Measurements from ENCODE around the gene NR3C1.

The NR3C1 gene

DNA sequence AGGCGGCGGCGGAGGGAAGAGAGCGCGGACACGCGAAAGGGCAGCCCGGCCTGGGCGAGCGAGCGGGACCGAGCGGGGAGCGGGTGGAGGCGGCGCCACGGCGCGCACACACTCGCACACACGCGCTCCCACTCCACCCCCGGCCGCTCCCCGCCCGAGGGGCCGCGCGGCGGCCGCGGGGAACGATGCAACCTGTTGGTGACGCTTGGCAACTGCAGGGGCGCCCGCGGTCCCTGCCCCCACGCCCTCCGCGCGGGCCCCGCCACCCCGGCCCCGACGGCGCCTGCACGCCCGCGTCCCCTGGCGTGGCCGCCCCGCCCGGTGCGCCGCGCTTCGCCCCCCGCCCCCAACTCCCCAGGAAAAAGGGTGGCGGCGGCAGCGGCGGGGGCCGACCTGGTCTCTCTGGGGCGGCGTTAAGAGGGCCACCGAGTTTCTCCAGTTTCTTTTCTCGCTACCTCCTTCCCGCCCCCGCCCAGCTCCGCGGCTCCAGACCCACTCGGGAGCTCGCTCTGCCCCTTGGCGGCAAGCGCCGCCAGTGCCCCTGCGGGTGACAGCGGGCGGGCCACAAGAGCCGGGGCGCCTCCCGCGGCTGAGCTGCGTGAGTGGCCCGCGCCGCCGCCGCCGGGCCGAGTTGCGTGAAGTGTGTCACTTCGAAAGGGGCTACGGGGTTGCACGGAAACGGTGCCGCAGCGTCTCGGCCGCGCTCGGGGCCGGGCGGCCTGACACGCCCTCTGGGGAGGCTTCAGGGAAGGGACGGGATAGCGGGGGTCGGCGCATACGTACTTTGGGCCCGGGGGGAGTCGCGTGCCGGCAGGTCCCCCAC, at the start of gene NR3C1:
TSS of gene NR3C1 (minus strand) at position 94 of the 823 bp plus-strand sequence. CDS start 2,847 bp downstream, outside the sequence.
- peak; percentile 84 for DNase-seq

DNA sequence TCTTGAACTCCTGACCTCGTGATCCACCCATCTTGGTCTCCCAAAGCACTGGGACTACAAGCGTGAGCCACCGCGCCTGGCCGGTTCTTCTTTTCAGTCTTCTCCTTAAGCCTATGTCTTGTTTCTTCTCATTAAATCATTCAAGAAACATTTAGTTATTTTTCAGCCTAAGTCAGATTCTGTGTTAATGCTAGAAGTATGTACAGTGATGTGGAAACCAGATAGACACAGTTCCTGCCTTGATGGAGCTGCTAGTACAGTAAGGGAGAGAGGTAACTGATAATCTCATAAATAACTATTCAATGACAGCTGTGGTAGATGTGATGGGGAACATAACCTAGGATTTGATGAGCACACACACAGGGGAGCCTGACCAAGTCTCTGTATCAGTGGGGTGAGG, 46.3 kb upstream of the NR3C1 start:
- DNase-seq, result no peak

DNA sequence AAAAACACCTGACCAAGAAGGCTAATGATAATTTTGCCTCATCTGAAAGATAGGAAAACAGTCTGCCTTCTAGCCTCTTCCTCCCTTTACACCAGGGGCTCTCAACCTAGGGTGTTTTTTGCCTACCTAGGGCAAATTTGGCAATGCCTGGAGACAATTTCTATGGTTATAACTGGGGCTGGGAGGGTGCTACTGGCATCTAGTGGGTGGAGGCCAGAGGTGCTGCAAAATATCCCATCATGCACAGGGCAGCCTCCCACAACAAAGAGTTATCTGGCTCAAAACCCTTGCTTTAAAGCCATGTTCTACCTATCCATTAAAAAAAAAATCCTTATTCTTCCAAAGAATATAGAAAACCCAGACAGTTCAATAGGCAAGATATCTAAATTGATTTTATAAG, 45.0 kb upstream of the NR3C1 start:
- no peak for DNase-seq

DNA sequence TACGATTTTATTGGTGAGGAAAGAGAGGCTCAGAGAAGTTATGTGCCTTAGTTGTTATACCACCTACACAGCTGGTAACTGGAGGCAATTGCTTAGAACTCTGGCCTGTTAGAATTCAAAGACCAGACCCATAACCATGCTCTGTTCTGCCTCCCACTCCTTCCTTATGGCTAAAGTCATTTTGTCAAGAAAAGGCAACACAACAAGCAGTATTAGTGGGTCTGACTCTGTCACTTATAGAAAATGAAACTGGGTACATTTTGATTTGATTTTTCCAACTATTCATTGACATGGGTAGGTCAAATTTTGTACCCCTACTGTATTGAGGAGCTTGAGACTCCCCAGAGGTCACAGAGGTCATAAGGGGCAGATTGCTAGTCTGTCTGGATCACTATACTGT, 44.5 kb upstream of the NR3C1 start:
- no peak for DNase-seq

DNA sequence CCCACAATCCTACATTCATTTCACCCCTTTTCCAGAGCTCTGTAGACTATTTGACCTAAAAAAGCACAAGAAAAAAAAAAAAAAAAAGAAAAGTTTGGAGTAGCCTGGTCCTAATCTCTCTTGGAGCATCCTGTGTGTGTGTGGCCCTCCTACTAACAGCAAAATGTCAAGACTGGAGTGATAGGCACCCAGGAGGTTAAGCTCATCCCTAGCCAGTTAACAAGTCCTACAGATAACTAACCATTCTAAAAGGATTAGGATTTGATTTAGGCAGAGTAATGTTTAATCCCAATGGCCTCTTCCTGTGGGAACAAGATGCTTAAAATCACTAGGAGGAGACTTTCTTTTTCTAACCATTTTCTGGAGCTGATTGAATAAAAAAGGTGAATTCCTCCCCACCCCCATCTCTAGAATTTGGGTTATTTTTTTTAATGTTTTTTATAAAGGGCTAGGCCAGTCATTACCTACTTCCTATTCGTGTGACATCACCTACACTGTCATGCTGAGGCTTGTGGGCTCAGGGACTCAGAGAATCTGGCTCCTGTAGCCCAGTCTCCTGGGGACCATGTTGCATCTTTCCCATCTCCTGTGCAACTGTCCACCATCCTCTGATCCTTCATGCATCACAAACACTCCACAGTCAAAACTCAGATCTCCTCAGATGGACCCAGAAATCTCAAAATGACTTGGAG, 43.2 kb upstream of the NR3C1 start:
- DNase-seq, result peak; percentile 21

DNA sequence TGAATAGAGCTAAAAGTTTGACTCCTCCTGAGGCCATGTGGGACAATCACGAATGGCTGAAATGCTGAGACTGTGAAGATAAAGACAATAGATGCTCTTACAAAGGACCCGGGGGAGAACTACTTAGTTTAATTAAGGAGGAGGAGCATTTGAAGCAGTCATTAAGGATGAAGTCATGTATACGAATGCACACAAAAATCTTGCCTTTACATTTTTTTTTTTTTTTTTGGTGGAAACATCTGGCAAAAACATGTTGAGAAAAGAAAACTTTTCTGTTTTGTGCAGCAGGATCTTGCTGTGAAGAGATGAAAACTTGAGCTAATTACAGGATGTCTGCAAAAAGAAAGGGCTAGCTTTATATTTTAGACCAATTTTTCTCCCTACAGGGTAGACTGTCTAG, 42.3 kb upstream of the NR3C1 start:
- no peak for DNase-seq

DNA sequence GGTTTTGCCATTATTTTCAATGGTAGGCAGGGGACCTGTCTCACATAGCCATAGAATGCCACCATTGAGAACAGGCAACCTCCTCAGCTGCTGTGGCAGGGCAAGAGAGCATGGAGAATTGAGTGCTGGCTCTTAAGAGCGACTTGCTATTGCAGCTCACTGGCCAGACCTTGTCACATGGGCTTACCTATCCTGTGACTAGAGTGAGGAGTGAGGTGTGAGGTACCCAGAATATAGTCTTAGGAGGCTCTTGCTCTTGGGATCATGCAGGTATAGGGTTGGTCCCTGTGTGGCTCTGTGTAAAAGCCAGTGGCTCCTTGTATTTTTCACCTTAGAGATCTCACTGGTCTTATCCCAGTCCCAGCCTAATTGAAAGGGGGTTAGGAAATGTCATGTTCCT, 39.8 kb upstream of the NR3C1 start:
- DNase-seq, result no peak

DNA sequence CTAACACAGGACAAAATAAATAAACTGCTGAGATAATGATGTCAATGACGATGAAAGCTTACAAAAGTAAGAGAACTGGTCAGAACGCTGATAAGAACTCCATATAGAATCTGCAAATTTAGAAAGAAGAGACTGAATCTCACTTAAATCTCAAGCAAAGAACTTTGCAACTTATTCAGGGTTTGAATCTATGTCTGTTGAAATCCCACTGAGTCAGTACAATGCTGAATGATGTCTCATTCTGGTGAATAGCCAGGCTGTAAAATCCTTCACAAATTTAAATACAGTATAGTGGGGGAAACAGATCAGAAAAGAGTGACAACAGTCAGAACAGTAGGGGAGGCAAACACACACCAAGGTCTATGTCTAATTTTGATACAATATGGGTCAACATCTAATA, 38.9 kb upstream of the NR3C1 start:
- no peak for DNase-seq

DNA sequence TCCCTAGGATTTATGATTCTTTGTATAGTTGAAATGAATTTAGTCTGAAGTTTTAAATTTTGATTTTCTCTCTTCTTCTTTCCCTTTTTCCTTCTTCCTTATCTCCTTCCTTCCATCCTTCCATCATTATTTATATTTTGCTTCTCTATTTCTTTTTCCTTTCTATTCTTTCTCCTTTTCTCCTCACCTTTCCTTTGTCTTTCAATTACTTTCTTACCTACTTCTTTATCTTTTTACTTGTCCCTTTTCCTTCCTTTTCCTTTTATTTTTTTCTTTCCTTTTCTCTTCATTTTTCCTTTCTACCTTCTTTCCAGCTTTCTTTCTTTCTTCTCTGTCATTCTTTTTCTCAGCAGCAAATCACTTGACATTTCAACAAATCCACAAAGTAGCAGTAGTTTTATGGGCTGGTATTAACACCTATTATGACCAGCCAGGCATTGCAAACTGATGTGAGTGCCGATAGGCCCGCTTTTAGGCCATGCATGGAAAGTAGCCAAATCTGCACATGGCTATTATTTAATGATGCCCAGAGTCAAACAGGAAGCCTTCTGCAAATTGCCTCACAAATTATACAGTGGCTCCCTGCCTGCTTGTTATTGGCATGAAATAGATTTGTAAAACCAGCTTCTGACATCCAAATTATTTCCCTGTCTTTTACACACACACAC, 37.1 kb upstream of the NR3C1 start:
- no peak for DNase-seq

DNA sequence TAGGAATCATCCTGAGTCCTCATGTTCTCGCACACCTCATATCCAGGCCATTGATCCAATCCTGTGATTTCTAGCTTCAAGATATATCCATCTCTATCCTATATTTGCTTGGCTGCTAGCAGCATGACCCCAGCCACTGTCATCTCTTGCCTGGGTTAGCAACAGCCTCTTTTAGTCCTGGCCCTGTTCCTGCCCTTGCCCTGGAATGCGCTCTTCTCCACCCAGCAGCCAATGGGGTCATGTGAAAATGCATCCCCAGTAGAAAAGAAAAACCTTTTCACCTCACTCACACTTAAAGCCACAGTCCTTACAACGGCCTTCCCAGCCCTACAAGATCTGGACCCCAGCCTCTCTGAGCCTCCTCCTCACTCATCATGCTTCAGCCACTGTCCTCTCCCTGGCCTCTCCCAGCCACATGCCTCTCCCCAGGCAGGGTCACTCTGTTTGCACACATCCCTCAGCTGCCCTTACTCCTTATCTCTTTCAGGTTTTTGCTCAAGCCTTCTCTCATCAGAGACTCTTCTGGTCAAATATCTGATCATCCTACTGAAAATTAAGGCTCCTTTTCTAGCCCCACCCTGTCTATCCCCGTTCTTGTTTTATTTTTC, 34.3 kb upstream of the NR3C1 start:
- DNase-seq, result no peak

DNA sequence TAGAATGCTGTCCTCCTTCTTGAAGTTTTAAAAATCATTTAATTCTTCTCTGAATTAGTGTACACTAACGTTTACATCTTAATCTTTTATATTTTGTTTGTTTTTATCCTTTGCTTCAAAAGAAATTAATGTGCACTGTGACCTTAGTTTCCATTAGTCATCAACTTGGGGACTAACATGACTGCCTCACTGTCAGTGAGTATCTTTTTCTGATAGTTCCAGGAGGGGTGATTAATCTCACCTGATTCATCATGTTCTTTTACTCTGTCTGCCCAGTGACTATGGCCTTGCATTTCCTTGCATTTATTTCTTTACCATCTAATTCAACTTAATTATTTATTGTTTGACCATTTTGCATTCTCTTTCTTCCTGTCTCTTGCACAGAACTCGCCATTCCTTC, 33.4 kb upstream of the NR3C1 start:
- DNase-seq, result no peak

DNA sequence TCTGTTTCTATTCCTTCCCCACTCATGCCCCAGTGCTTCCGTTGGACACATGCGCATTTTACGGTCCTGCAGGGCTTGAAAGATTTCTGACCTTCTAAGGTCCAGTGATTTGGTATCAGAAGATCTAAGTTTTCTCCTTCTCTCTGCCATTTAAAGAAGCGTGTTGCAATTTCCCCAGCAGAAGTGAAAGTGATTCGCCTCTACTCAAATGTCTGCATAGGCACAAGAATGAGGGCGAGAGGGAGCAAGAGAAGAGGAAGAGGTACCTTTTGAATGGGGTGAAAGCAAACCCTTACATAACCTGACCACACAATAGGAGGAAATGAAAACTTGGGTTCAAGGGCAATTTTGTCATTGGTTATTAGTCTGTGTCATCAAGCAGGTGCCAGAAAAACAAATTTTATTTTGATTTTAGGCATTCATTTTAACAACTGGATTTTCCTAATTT, 31.7 kb upstream of the NR3C1 start:
- peak; percentile 66 for DNase-seq

DNA sequence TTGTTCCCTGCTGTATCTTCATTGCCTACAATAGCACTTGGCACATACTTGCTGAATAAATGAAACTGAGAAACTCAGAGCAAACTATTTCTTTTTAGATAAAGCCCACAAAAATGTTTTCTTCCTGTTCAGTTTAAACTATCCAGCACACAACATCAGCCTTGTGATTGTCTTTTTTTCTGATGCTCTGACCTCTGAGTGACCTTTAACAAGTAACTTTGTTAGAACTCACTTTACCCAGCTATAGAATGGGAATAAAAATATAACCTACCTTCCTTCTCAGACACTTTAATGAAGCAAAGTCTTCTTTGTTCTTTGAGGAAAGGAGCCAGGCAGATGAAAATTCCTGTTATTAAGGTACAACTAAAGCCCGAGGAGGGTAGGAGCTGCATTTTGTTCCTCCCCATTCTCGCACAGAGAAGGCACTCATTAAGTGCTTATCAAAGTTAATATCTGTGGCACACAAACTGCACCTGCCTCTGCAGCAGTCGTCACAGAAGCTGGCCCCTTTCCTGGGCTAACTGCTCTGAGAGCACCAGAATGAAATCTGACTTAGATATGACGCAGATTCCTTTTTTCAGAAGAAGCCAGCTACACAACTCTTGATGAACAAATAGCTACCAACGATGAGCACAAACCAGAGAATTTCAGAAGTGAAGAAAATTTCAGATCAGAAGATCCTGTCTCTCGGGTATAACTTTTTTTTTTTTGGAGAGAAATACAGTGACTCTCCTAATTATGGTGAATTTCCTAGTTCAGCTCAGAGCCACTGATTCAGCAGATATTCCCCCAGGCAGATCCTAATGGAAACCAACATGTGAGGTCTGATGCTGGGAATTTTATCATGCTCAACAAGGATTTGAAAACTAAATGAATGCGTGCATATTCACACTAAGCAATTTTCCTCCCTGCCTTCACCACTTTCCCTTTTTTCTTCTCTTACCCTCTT, 31.0 kb upstream of the NR3C1 start:
- DNase-seq, result no peak

DNA sequence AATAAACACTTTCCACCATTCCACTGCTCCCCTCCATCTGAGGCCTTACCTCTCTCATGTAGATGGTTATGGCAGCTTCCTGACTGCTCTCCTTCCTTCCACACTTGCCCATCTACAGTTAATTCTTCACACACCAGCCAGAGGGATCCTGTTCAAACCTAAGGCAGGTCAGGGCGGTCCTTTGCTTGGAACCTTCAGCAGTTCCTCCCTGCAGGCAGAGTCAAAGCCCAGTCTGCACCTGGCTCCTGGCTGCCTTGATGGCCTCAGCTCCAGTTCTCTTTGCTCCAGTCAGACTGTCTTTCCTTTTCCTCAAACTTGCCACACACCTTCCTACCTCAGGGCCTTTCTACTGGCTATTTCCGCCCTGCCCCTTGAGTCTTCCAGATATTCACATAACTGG, 30.2 kb upstream of the NR3C1 start:
- no peak for DNase-seq

DNA sequence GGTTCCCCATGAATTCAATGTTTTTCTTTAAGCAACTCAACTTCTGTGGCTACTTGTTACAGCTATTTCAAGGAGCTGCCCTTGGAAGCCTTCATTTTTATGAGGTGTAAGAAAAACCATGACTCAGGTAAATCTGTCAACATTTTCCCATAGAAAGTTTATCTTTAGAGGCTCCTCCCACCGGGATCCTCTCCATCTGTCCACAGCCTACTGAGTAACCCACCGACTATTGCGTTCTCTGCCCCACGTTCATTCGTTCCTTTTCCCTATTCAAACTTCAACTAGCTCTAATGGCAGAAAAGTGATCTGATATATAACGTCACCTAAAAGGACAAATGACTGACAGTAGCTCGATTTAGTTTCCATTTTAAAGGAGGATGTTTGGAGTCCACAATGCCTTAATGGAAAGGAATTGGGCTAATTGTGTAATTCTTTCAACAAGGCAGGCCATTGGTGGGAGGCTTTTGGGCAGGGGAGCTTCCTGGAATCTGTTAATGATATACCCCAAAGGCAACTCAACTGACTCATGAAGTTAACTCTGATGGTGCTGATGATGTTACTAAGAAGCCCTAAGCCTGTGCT, 29.3 kb upstream of the NR3C1 start:
- DNase-seq, result no peak

DNA sequence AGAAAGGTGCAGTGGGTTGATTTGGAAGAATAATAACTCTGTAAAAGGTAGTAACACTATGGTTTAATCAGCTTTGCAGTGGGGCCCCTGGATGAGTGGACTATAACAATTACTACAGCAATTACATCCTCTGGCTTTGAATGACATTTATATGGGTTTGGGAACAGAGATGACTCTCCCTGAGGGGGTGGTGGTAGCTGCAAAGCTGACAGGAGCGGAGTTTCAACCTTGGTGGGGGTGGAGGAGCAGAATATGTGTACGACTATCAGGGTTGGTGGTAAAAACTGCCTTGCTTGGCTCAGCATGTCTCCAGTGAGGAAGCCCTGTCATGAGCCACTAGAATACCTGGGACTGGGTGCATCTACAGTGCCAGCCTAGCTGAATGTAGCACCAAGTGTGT, 28.3 kb upstream of the NR3C1 start:
- no peak for DNase-seq

DNA sequence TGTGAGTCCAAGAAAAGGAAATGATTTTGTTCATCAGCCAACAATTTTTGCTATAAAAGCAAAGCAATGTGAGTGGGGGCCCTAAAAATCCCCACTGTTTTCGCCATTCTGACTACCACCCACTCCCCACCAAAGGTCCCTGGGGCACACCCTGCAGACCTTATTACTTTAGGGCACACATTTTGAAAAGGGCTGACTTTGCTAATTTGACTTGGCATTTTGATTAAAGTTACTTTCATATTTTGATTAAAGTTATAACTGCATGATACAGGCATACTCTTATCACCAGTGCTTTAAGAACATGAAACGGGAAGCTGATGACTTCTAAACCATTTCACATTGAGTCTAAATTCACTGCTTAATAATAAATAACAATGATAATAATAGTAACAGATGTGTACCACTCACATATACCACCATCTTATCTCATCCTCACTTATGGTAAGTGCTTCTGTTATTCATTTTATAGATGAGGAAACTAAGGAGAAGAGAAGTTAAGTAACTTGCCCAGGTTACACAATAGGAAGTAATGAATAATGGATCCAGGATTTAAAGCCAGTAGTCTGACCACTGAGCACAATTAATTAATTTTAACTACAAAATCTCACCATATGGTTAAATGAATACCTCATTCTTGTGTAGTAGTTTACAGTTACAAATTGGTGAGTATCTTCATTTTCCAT, 25.4 kb upstream of the NR3C1 start:
- DNase-seq, result no peak

DNA sequence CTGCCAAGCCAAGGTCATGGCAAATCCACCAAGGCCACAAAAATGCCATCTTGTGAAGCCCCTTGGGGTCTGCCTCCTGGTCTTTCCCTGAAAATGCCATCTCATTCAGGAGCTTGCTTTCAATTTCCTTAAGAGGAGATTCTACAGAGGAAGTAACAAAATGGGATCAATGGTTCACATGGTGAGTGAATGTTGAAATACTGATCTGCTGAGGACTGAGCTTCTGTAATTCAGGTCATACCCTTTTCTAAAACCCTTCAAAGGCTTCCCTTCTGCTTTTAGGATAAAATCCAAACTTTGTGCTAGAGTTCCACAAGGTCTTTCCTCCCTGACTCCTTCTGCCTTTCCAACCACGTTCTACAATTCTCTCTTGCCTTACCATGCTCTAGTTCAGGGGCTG, 24.7 kb upstream of the NR3C1 start:
- DNase-seq, result no peak

DNA sequence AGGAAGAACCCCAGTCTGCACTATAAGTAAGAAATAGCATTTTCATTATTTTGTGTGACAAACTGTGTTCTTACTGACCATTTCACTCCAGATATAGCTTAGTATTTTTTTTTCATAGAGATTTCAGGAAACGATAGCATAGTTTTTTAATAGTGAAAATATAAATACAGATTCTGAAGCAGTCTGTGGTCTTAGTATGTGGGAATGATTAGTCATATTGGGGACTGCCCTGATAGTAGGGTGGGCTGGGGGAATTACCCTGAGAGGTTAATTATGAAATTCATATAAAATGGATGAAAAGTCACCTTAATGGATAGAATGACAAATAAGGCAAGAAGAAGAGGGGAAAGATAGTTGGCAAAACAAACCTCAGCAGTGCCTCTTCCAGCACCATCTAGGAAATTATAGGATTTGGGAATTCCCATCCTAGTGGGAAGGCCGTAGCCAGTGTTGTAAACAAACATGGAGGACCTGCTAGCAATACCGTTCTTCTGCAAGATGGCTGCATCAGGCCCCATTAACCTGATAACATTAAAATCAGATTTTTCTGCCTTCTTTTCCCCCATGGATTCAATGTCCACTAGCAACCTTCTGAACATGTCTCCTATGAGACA, 23.7 kb upstream of the NR3C1 start:
- DNase-seq, result peak; percentile 20

DNA sequence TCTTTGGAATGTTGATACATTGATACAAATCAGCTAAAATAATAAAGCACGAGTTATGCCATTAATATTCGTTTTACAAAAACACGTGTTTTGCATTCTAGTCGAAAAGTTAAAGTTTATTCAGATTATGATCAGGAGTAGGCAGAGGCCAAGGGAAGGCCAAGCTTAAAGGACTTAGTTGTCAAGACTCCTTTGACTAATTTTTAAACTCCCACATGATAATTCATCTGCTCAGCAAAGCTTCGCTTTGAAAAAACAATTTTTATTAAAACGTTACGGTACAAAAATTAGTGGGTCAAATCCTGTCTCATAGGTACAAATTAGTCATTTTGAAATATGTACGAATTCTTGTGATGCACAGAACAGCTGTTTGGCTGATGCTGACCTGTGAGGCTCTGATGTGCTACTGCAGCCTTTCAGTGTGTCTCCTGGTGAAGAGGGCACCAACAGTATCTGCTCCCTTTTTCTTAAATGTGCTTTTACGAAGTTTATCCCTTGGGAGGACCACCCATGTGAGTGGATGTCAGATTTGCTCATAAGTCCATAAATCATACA, 23.0 kb upstream of the NR3C1 start:
- peak; percentile 42 for DNase-seq

All from activated CD4-positive, alpha-beta T cell treated with anti-CD3 and anti-CD28 coated beads, Interleukin-2, amount 50 U/mL, for 16 hours (primary cell).